Cardiac septum (tissue), 1 donor: Measurements from ENCODE around the gene RXRB. TPM values are rescaled to one million over a fixed set of nuclear protein-coding genes. Genes with fewer than 3 reads are reported as not detected.
"Not testable (repeated sequence)": the region's sequence is repeated elsewhere in the genome, so short reads cannot be mapped to it uniquely, and the experiment has no call there.

ENCODE experiments used
- DNase-seq: peaks from one replicate; pipeline ENCODE4 v3.0.0-alpha.2; 2020; ENCODE audit warnings: low spot score
- intact Hi-C: fragments of 100-400 bp; cut with DNase I; formaldehyde crosslinking; loops from one replicate; pipeline ENCODE4 v1.14.0; 2022
- long read RNA-seq: library from polyadenylated mRNA; unstranded; transcript quantifications from one replicate; pipeline ENCODE4 v2.0.0, GENCODE V29; 2021
- total RNA-seq: library from RNA; stranded (reverse); fragmentation: NEBNext Ultra II Directional; extraction: Animal tissue kit (Norgen Biotek cat#: 25700); gene quantifications from one replicate; pipeline ENCODE4 v1.2.1, GENCODE V29; 2021
- donor health status: DM: no; HTN: no; CAD: no.

The RXRB gene
- 33.5 TPM for total RNA-seq
- long read RNA-seq, transcript RXRB-202 (10 exons, 2,846 nt): major isoform, 9 of 33 reads
- long read RNA-seq, transcript RXRB-201 (10 exons, 2,908 nt): minor isoform, 5 of 33 reads
- long read RNA-seq, partial matches to known transcripts: 6 of 33 reads
- long read RNA-seq, other reads (novel, unspliced or antisense): 11 of 33 reads

DNA sequence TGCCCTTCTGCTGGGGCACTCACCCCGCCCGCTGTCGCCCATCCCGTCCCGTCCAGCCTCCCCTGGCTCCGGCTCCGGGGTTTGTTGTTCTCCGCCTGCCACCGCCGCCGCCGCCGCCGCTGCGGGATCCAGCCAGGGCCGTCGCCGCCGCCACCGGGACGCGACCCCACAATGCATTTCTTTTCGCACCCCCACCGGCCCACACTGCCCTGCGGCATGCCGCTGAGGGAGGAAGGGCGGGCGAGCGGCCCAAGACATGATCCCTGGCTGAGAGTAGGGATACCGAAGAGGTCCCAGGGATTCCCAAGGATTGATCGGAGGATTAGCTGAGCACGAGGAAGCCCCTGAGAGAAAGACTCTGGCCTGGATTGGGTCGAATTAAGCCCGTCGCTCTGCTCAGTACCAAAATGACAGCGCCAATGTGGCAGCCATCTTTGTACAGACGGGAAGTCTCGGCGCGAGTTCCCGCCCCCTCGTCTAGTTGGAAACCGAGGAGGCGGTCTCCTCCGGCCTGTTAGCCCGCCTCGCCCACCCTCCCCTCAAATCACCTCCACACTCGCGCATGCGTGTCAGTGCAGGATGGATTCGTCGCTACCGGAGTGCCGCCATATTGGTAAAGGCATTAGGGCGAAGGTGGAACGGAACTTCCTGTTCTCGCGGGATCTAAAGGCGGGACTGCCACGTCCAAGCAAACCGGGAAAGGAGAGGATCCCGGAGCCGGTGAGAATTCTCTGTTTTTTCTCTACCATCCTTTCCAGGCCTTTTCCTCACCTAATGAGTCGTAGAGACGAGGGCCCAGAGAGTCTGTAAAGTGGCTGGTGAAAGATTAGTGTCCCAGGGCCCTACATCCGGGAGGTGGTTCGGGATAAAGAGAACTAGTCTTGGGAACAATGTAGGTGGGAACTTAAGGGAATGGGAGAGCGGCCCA, at the start of gene RXRB, which contains the start of gene SLC39A7:
Gene RXRB (minus strand): TSS at position 447 of the 928 bp plus-strand sequence. CDS start 189 bp downstream, at position 258.
Gene SLC39A7 (plus strand): TSS at position 649 of the 928 bp plus-strand sequence. CDS start 379 bp downstream, outside the sequence.
- DNase-seq: peak; percentile 99
- intact Hi-C loops: loop anchor here (2.0 to 5.0 kb wide), 2 partner anchors 47 to 230 kb away; no protein-coding TSS in a partner anchor

DNA sequence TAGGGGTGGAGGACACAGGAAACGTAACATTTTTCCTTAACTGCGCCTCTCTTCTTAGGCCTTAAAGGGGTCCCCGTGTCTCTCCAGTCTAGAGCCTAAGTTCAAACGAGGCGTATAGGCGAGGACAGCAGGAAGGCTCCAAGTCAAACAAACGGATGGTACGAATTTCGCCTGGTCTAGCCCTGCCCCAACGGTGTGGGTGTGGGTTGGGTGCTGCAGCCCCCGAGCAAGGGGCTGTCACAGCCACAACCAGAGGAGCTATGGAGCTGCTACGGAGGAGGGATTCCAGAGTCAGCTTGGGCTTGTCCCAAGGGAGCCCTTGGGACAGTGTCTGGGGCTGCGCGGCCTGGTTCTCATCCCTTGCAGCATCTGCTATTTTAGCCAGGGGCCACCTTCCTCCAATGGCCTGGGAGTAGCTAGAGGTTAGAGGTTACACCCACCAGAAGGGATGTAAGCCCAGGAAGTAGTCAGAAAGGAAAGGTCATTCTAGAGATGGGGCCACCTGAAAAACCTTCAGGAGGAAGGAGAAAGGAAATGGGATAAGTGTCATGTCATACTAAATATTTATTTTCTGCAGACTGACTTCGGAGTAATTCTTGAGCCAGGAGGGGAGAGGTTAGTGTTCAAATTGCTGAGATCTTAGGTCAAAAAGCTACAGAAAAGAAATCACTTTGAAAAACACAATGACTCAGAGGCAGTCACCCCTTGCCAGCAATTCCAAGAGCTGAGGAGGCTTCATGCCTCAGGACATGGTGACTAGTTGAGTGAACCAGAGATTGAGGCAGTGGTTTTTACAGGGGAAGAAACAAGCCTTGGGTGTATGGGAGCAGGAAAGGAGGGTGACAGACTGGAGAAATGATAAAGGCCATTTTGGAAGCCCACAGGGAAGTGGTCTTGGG, 49.5 kb upstream of the RXRB start:
- intact Hi-C loops: loop anchor here (1.0 to 5.0 kb wide), 6 partner anchors 37 to 233 kb away; partner anchors contain the start of genes HSD17B8, RGL2, RXRB and SLC39A7
- no peak for DNase-seq

DNA sequence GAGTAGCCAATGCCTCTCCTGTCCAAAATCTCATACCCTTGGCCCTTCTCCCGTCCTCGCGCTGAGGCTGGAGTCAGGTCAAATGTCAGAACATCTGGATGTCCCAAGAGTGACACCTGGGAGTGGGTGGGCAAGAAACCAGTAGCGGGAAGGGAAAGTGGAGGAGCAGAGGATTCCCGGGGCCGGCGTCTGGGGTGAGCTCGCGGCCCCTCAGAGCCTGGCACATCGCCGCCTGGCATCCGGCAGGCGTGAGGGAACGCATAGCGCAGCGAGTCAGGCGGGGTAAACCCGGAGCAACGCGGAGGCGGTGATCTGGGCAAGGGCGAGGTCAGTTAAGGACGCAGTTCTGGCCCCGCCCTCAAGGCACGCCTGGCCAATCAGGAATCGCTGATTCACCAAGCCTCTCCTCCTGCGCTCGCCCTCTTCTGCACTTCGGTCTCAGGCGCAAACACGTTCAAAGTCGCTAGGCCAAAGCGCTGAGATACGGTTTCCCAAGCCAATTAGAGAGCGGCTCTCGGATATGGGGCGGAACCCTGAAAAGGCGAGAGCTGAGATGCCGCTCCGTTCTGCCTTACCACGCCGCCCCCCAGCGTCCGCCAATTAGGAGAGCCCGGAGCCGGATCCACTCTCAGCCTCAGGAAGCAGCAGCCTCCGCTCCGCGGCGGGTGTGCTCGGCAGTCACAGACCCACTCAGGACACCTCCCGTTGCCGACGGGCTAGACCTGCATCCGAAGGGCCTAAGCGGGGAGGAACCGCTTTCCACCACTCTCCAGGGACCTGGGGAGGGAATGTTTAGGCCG, 48.7 kb upstream of the RXRB start:
- intact Hi-C loops: loop anchor here (1.0 to 5.0 kb wide), 6 partner anchors 36 to 232 kb away; partner anchors contain the start of genes HSD17B8, RGL2, RXRB and SLC39A7
- DNase-seq: peak; percentile 99

DNA sequence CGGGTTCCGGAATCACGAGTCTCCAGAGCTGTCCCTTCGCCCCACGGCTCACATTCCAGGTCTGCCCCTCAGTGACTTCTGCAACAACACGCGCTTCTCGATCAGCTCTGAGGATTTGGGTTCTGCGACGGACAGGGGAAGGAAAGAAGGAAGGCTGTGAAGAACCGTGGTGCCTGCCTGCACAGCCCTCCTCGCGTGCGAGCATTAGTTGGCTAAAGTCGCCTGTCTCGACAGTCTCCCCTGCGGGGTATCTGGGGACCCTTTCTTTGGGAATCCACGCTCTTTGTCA, 48.1 kb upstream of the RXRB start:
- intact Hi-C loops: loop anchor here (2.0 to 5.0 kb wide), 5 partner anchors 36 to 231 kb away; partner anchors contain the start of genes HSD17B8, RGL2, RXRB and SLC39A7
- peak; percentile 74 for DNase-seq

DNA sequence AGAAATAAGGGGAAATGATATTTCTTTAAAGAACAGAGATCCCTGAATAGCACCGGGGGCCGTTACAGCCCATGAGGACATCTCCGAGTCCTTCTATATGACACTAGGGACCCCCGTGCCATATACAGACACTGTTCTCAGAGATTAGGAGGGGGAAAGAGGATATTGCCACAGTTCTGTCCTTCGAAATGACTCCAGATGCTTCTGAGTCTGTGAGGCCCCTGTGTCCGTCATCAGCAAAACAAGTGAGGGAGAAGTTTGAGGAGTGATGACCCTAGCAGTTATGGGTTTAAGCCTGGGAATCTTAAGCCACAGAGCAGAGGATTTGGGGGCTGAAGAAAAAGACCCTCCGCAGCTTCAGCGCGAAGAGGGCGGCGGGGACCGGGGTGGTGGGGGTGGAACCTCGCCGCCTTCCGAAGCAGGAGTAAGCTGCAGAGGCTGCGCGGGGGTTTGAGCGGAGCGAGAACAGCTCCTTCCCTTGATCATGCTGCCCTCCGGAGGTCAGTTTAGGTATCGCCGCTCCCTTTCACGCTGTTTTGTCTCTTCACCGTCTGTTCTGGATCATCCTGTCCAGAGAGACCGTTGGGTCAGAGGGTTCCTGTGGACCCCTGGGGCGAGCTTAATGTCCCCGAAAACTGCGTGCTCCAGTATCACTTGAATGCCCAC, 47.6 kb upstream of the RXRB start:
- intact Hi-C loops: loop anchor here (2.0 to 5.0 kb wide), 5 partner anchors 35 to 231 kb away; partner anchors contain the start of genes HSD17B8, RGL2, RXRB and SLC39A7
- DNase-seq: peak; percentile 93

DNA sequence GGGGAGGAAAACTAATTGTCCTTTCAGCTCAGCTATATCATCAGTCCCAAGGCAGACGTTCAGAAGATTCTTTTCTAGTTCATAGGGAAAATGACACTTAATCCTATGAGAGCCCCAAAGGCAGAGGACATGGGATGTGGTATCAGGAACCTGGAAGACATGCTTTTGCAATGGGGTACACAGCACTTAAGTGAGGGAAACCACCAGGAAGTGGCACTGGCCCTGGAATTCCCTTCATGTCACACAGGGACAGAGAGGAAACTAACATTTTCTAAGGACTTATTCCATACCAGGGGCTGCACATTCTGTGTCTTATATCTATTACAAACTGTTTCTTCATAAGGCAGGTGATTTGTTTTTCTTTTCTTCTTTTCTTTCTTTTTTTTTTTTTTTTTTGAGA, 43.0 kb upstream of the RXRB start:
- DNase-seq: no peak
- intact Hi-C loops: no loop called here

DNA sequence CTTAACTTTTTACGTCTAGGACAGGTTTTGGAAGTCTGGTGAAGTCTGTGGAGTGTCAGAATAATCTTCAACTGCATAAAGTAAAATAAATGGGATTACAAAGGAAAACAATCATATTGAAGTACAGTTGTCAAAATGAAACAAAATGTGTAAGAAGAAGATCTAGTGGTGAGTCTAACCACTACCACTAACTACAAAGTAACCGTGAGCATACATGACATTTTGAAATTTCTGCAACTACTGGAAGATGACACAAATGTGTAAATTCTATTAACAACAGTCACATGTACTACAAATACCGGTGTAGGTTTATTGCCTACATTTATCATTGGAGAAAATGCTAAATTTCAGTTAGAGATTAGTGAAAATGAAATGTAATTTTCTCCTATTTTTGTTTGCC, 41.5 kb upstream of the RXRB start:
- no peak for DNase-seq
- intact Hi-C loops: no loop called here

DNA sequence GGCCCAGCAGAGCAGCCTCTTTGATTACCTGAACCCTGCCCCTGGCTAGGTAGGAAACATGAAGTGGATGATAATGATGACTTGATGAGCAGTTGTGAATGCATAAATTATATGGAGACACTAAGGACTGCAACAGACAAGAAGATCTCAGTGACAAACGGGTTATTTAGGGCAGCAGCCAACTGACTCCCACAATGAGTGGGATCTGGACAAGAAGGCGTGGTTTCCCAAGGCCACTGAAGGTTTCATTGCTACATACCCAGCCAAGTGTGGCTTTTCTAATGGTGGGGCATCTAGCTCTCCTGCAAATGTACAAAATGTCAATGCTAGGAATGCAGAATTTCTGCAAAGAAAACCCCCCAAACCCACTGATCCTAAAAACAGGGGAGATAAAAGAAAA, 37.3 kb upstream of the RXRB start:
- intact Hi-C loops: no loop called here
- DNase-seq: no peak

DNA sequence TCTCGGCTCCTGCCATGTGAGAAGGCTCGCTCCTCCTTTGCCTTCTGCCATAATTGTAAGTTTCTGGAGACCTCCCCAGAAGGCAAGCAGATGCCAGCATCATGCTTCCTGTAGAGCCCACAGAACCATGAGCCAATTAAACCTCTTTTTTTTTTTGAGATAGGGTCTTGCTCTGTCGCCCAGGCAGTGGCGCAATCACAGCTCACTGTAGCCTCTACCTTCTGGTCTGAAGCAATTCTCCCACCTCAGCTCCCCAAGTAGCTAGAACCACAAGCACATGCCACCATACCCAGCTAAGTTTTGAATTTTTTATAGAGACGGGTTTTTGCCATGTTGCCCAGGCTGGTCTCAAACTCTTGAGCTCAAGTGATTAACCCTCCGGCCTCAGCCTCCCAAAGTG, 36.4 kb upstream of the RXRB start:
- intact Hi-C loops: no loop called here

DNA sequence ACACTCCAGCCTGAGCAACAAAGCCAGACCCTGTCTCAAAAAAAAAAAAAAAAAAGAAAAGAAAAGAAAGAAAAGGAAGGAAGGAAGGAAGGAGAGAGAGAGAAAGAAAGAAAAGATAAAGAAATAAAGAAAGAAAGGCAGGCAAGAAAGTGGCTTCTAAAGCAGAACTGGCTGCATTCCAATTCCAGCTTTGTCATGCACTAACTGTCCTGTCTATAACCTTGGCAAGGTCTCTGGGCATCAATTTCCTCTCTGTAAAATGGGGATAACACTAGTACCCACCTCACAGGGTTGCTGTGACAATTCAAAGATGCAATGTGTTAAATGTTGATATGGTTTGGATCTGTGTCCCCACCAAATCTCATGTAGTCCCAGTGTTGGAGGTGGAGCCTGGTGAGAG, 35.9 kb upstream of the RXRB start:
- intact Hi-C loops: no loop called here
- DNase-seq: no peak

More for the DNA sequence above, 36.4 kb upstream of the RXRB start:
- no peak for DNase-seq

DNA sequence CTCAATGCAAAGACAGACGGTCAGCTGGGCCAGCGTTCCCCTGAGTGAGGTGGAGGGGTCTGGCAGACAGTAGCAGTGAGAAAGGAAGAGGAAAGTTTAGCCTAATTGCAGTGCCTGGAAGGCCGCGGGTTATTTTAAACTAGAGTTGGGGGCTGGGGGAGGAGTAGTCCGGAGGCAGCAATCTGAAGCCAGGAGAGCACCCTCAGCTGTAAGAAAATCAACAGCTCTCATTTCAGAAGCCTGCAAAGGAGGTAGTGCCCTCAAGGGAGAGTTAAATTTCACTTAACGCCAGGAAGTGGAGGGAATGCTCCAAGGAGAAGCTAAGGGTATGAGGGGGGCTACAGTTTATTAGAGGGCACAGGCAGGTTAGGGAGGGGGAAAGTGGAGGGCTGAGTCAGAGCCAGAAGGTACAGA, 34.8 kb upstream of the RXRB start:
- no peak for DNase-seq
- intact Hi-C loops: no loop called here

DNA sequence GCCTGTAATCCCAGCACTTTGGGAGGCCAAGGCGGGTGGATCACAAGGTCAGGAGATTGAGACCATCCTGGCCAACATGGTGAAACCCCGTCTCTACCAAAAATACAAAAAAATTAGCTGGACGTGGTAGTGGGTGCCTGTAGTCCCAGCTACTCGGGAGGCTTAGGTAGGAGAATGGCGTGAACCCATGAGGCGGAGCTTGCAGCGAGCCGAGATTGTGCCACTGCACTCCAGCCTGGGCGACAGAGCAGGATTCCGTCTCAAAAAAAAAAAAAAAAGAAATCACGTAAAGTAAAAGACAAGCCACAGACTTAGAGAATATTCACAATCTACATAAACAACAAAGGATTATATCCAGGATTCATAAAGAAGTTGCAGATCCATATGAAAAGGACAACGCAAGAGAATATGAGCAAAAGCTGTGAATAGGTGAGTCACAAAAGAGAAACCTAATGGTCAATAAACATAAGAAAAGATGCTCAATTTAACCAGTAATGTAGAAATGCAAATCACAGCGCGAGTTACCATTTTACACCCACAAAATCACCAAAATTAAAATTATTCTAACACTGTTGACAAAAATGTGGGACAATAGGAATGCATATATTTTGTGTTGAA, 26.1 kb upstream of the RXRB start:
- DNase-seq: peak; percentile 9
- intact Hi-C loops: not testable (repeated sequence)

DNA sequence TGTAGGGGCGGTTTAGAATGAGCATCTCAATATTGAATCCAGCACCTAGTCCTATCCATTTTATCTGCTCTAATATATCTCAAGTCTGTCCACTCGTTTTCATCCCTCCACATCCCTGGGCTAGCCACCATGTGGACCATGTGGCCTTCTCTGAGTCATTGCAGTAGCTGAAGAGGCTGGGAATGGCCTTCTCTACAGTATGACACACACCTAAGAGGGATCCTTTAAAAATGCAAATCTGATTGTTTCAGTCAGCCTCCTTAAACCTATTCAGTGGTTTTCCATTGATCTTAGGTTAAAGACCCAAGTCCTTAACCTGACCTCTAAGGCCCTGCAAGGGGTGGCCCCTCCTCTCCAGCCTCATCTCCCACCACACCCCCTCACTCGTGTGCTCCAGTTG, 17.2 kb upstream of the RXRB start:
- intact Hi-C loops: no loop called here
- DNase-seq: peak; percentile 17

DNA sequence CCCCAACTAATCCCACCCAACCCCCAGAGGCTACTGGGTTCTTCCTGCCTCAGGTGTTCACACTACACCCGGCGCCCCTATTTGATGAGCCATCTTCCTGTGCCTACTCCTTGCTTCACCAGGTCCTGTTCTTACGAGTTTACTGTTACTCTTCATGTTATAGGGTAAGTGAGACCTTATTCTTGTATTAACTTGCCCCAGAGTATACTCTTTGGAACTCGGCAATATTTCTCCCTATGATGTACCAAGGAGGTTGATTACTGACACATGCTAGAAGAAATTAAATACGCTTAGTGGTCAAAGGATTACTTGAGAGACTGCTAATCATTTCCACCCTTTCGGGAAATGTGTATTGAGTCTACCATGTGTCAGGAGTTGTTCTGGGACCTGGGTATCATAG, 16.8 kb upstream of the RXRB start:
- intact Hi-C loops: no loop called here

DNA sequence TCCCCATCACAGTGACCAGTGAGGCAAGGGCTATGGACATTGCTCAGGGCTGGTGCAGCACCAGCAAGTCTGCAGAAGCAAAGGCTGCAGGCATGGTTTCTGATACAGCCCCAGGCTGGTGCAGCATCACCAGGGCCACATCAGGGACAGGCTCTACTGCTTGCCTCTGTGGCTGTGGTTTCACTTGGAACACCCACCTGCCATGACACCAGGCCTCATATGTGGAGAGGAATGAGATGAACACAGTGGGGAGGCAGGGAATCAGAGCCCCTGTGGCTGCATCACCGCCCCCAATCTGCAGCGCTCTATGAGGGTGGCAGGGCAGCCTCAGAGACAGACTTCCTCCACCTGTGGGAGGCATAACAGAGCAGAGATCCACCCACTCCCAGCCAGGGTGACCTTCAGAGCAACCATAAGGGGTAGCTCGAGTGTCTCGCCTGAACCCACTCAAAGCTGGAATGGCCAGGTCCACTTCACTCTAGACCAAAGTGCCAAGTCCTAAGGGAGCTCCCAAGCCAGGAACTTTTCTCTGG, 15.7 kb upstream of the RXRB start:
- intact Hi-C loops: no loop called here

More for the DNA sequence above, 16.8 kb upstream of the RXRB start:
- peak; percentile 4 for DNase-seq

DNA sequence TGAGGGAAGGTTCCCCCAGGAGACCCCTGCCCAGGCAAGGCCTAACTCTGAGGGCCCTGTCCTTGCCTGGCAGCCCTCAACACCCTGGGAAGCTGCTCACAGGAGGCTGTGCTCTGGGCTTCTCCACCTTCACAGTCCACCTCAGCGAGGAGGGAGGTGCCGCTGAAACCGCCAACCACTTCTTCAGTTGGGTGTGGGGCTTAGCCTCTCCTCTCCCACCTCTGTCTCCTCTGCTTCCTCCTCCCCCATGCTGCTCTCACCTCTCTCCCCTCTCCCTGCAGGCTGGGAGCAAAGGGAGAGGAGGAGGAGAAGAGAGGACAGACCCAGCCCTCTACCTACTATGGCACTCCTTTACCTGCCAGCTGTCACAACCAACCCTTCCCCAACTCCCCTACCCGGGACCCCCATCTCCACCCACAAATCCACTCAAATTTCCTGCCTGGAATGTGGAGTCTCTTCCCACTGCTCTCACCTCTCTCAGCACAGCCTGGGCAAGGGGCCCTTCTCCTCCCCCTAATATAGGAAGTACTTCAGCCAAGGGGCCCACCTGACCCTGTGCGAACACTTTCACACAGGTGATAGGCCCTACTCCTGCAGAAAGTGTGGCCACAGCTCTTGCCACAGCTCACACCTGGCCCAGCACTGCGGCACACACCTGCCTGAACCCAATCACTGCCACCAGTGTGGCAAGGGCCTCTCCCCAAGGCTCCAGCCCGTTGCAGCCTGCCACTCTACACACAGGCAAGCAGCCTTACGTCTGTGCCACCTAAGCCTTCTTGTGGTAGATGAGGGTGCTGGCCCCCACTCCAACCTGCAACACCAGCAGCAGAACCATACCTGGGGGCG, 15.0 kb upstream of the RXRB start:
- DNase-seq: peak; percentile 53
- intact Hi-C loops: no loop called here

More for the DNA sequence above, 15.7 kb upstream of the RXRB start:
- peak; percentile 50 for DNase-seq

DNA sequence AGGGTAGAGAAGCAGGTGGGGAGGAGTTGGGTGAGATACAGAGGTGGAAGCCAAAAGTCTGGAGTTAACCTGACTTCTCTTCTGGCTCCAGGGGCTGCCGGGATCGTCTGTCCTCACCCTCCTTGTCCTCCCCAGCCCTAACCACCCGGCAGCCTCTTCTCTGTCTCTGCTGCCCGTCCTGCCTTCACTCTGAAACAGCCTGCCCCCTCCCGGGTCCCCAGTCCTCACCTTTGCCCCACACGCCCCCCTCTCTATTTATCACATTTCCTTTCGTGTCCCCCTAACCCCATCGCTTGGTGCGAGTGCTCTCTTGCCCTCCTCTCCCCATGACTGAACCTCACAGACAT, 13.5 kb upstream of the RXRB start:
- DNase-seq: peak; percentile 33
- intact Hi-C loops: loop anchor here (2.0 kb wide), 1 partner anchor 35 kb away; no protein-coding TSS in a partner anchor
